22Rv1 (cell line): ENCODE data around the gene AGA.

ENCODE experiments used
- H3K27ac ChIP-seq: fragments of 450-650 bp; 2 replicates; pipeline ENCODE4 v1.5.1; 2017
- CTCF ChIP-seq: fragments of 450-650 bp; IDR thresholded peaks from 2 replicates; pipeline ENCODE4 v1.5.1; 2017; ENCODE audit warnings: mild to moderate bottlenecking
- ZFX ChIP-seq: fragments of 450-650 bp; IDR thresholded peaks from 2 replicates; pipeline ENCODE4 v1.6.1; 2017; ENCODE audit warnings: antibody characterized with exemption, borderline replicate concordance

Gene AGA

DNA sequence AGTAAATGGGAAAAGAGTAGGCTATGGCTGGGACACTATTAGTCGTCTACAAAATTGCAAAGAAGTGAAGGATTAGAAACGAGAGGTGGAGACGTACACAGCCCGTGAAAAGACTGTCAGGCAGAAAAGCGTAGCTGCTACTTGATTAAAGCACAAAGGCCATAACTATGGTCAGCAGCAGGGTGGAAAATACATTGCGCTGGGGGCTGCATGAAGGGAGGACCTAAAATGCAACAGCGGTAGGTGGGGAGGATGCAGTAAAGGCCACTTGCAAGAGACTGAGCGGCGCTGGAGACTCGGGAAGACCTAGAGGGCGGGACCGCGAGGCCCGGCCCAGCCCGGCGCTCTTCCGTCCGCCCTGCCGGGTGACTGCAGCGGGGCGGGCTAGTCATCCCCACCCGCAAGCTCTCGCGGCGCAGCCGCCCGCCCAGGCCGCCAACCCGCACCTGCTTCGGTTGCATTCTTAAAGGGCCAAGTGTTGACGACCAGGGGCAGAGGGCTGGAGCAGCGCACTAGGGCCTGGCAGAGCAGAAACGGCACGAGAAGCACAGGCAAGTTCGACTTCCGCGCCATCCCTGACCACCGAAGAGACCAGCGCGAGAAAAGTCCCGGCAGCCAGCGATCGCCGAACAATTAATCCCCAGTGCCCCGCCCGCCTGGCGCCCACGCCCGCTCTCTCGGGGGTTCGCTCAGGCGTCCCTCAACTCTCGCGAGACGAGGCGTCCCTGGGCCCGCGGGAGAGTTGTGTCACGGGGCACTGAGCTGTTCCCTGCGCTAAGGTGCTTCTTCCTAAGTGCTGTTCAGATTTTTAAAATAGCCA is at the start of gene AGA:
Gene AGA, minus strand, starts transcription at position 635 of the 820 bp plus-strand sequence. Its CDS starts 62 bp downstream, at position 573.
- peak within 1 kb of the TSS; percentile 92 for H3K27ac ChIP-seq
- TF ChIP-seq CTCF, result no peak
- no peak for TF ChIP-seq ZFX

- H3K27ac ChIP-seq, result no peak overlapping the region
- no peak for TF ChIP-seq CTCF
- no peak for TF ChIP-seq ZFX
These were observed 49.8 kb upstream of the AGA start for GRCh38 chr4:177492022-177492421.

DNA sequence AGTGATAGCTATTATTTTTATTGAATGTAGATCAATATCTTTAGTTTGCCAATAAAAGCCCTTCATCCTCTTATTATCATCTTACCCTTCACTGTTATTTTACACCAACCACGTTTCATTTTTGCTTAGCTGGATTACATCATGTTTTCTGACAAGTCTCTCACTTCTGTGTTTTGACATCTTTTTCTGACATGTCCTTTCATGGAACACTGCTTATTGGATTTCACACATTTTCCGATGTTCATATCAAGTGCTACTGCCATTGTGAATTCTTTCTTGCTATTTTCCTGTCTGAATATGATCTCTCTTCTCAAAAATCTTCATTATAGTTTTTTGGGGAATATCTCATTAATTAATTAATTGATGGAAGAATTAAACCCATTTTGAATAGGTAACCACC is 48.5 kb upstream of the AGA start:
- no peak for TF ChIP-seq CTCF
- no peak for TF ChIP-seq ZFX
- H3K27ac ChIP-seq, result no peak overlapping the region

DNA sequence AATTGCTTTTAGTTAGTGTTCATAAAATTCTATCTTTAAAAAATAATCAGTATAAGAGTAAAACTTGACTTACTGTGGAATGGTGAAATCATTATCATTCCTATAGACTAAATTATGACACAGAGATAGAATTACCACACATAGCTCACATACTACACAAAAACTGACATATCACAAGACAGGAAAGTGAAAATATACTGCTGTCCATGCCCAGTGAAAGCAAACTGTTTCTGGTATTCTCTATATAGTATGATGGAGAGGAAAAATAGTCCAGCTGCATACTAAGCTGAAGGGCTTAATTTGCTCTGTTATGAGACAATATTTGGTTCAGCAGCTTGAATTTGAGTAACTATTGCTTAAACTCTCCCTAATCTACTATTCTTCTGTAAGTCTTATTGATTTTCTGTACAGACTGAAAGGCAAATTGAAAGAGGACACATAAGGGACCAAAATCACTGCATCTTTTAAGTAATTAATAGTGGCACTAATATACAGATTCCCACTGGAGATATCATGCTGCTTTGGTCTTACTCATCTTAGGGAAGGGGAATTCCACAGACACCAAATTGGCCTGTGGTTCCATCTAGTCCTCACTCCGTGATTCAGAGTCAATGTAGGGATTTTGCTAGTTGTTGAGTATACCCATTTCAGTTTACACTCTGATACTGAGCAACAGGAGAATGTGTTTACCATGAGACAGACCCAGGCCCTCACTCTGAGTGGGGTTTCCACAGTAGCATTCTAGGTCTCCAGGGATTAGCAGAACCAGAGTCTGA is 47.4 kb upstream of the AGA start:
- H3K27ac ChIP-seq, result no peak overlapping the region
- TF ChIP-seq ZFX (no peak), CTCF (no peak)

DNA sequence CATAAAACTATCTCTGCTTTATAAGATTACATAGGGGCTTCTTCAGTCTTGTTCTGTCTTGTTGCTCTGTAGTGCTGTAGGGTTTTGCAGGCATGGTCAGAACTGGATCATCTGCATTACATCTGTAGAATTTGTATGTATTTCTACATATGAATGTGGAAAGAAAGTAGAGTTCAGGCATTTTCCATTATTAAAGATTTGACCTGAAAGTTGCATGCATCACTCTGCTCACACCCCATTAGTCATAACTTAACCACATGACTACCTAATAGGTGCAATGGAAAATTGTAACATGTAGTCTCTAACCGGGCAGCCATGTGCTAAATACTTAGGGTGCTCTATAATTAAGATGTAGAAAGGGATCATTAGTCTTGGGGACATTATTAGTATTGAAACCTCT is 45.7 kb upstream of the AGA start:
- H3K27ac ChIP-seq, result no peak overlapping the region
- no peak for TF ChIP-seq ZFX
- TF ChIP-seq CTCF, result no peak

DNA sequence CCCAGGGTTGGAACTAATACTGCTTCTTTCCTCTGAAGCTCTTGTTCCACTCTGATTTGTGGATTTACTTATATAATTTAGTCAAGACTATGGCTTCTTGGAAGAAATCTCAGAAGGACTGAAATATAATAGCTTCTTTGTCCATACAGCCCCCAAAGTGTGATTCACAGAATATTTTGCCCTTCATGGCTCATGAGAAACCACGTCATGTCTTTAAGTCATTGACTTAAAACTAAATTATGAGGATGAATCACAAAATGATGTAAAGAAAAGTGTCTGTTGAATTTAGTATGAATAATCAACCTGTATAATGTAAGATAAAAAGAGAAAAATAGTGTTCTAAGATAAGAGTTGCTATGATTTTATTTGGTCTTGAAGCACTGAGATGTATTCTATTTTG is 43.3 kb upstream of the AGA start:
- no peak overlapping the region for H3K27ac ChIP-seq
- no peak for TF ChIP-seq ZFX
- no peak for TF ChIP-seq CTCF

GRCh38 chr4:177484613-177485021 is 42.4 kb upstream of the AGA start:
- TF ChIP-seq CTCF, result no peak
- no peak for TF ChIP-seq ZFX
- H3K27ac ChIP-seq, result no peak overlapping the region
